ENCODE data around the gene TRIM22. TPM values are rescaled to one million over a fixed set of nuclear protein-coding genes. Genes with fewer than 3 reads are reported as not detected.

Gene TRIM22
- total and polyA plus RNA-seq, 2 donors = 33.3 to 49.1 TPM

- Histone ChIP-seq H3K36me3 (ENCODE audit: insufficient read depth) (no peaks in the 10 kb centered on the region), H3K4me3 (ENCODE audit: low read depth, low read length) (no peak overlapping the region), H3K4me1 (ENCODE audit: insufficient read depth) (no peaks in the 10 kb centered on the region), H3K27ac (ENCODE audit: low read depth) (no peak overlapping the region)
- no peak for DNase-seq (ENCODE audit: extremely low spot score)
Observed at GRCh38 chr11:5737091-5737490, 47.5 kb downstream of the TRIM22 start.

GRCh38 chr11:5737670-5738392 is 48.2 kb downstream of the TRIM22 start:
- H3K4me1 ChIP-seq (ENCODE audit: insufficient read depth) = no peaks in the 10 kb centered on the region
- no peak overlapping the region for H3K27ac ChIP-seq (ENCODE audit: low read depth)
- DNase-seq (ENCODE audit: extremely low spot score) = no peak
- 81% methylated on average over 6 of the region's 6 CpGs for WGBS
- H3K36me3 ChIP-seq (ENCODE audit: insufficient read depth) = no peaks in the 10 kb centered on the region
- H3K4me3 ChIP-seq (ENCODE audit: low read depth, low read length) = no peak overlapping the region

- WGBS = 60% methylated on average over 1 of the region's 1 CpG
- Histone ChIP-seq H3K36me3 (ENCODE audit: insufficient read depth) (no peaks in the 10 kb centered on the region), H3K4me3 (ENCODE audit: low read depth, low read length) (no peak overlapping the region), H3K27ac (ENCODE audit: low read depth) (no peak overlapping the region), H3K4me1 (ENCODE audit: insufficient read depth) (no peaks in the 10 kb centered on the region)
- DNase-seq (ENCODE audit: extremely low spot score) = no peak
Observed at GRCh38 chr11:5738431-5738830, 48.8 kb downstream of the TRIM22 start.

- DNase-seq (ENCODE audit: extremely low spot score) = no peak
- WGBS = 91% methylated on average over 3 of the region's 3 CpGs
- no peaks in the 10 kb centered on the region for H3K36me3 ChIP-seq (ENCODE audit: insufficient read depth)
- no peak overlapping the region for H3K4me3 ChIP-seq (ENCODE audit: low read depth, low read length)
- H3K4me1 ChIP-seq (ENCODE audit: insufficient read depth) = no peaks in the 10 kb centered on the region
- H3K27ac ChIP-seq (ENCODE audit: low read depth) = no peak overlapping the region
Observed at GRCh38 chr11:5746614-5747013, 57.0 kb downstream of the TRIM22 start.

- H3K4me1 ChIP-seq (ENCODE audit: insufficient read depth) = no peaks in the 10 kb centered on the region
- H3K36me3 ChIP-seq (ENCODE audit: insufficient read depth) = no peaks in the 10 kb centered on the region
- no peak for DNase-seq (ENCODE audit: extremely low spot score)
- no peak overlapping the region for H3K4me3 ChIP-seq (ENCODE audit: low read depth, low read length)
- no peak overlapping the region for H3K27ac ChIP-seq (ENCODE audit: low read depth)
- WGBS = 81% methylated on average over 3 of the region's 3 CpGs
Observed at GRCh38 chr11:5749836-5750235, 60.2 kb downstream of the TRIM22 start.

GRCh38 chr11:5753943-5754342 is 64.4 kb downstream of the TRIM22 start, which contains the start of gene OR52N4:
Gene OR52N4, plus strand, starts transcription at chr11:5754243. Its CDS starts 498 bp downstream, at chr11:5754741.
- no peak within 1 kb of the TSS for H3K4me3 ChIP-seq (ENCODE audit: low read depth, low read length)
- 94% methylated on average over 1 of the region's 1 CpG for WGBS
- no peak within 1 kb of the TSS for H3K27ac ChIP-seq (ENCODE audit: low read depth)
- no peaks in the 10 kb centered on the region for H3K36me3 ChIP-seq (ENCODE audit: insufficient read depth)
- no peak for DNase-seq (ENCODE audit: extremely low spot score)
- H3K4me1 ChIP-seq (ENCODE audit: insufficient read depth) = no peaks in the 10 kb centered on the region

Other genes with a start within 250 kb of the TRIM22 start
- 0.63 TPM for gene OR51I1, start 248.3 kb upstream of the TRIM22 start, total RNA-seq
- gene OR51I1, start 248.3 kb upstream of the TRIM22 start, polyA plus RNA-seq = not detected
- gene OR51I2, start 240.5 kb upstream of the TRIM22 start, total RNA-seq = not detected
- gene OR51I2, start 240.5 kb upstream of the TRIM22 start, polyA plus RNA-seq = not detected
- gene OR52D1, start 201.1 kb upstream of the TRIM22 start, total RNA-seq = not detected
- gene OR52D1, start 201.1 kb upstream of the TRIM22 start, polyA plus RNA-seq = not detected
- 0.58 TPM for gene UBQLN3, start 179.8 kb upstream of the TRIM22 start, total RNA-seq
- not detected for gene UBQLN3, start 179.8 kb upstream of the TRIM22 start, polyA plus RNA-seq
- gene UBQLNL, start 173.1 kb upstream of the TRIM22 start, total RNA-seq = 0.85 TPM
- gene UBQLNL, start 173.1 kb upstream of the TRIM22 start, polyA plus RNA-seq = 0.35 TPM
- gene OR52H1, start 141.2 kb upstream of the TRIM22 start, total RNA-seq = 2.2 TPM
- not detected for gene OR52H1, start 141.2 kb upstream of the TRIM22 start, polyA plus RNA-seq
- not detected for gene OR52B6, start 108.9 kb upstream of the TRIM22 start, total RNA-seq
- not detected for gene OR52B6, start 108.9 kb upstream of the TRIM22 start, polyA plus RNA-seq
- 5.5 TPM for gene TRIM6, start 93.2 kb upstream of the TRIM22 start, total RNA-seq
- gene TRIM6, start 93.2 kb upstream of the TRIM22 start, polyA plus RNA-seq = 4.1 TPM
- gene TRIM34, start 64.8 kb upstream of the TRIM22 start, total RNA-seq = 17.1 TPM
- gene TRIM34, start 64.8 kb upstream of the TRIM22 start, polyA plus RNA-seq = 6.1 TPM
- 39.6 TPM for gene TRIM5, start 4.7 kb upstream of the TRIM22 start, total RNA-seq
- 11.1 TPM for gene TRIM5, start 4.7 kb upstream of the TRIM22 start, polyA plus RNA-seq
- gene OR56B1, start 46.7 kb downstream of the TRIM22 start, total RNA-seq = 0.11 TPM
- not detected for gene OR56B1, start 46.7 kb downstream of the TRIM22 start, polyA plus RNA-seq
- gene OR52N4, start 64.5 kb downstream of the TRIM22 start, total RNA-seq = not detected
- gene OR52N4, start 64.5 kb downstream of the TRIM22 start, polyA plus RNA-seq = 0.20 TPM
- not detected for gene OR52N5, start 93.6 kb downstream of the TRIM22 start, total RNA-seq
- not detected for gene OR52N5, start 93.6 kb downstream of the TRIM22 start, polyA plus RNA-seq
- gene OR52N1, start 101.5 kb downstream of the TRIM22 start, total RNA-seq = not detected
- not detected for gene OR52N1, start 101.5 kb downstream of the TRIM22 start, polyA plus RNA-seq
- gene OR52N2, start 119.1 kb downstream of the TRIM22 start, total RNA-seq = not detected
- not detected for gene OR52N2, start 119.1 kb downstream of the TRIM22 start, polyA plus RNA-seq
- gene OR52E6, start 152.1 kb downstream of the TRIM22 start, total RNA-seq = not detected
- not detected for gene OR52E6, start 152.1 kb downstream of the TRIM22 start, polyA plus RNA-seq
- not detected for gene OR52E8, start 167.9 kb downstream of the TRIM22 start, total RNA-seq
- not detected for gene OR52E8, start 167.9 kb downstream of the TRIM22 start, polyA plus RNA-seq
- not detected for gene OR52E4, start 190.8 kb downstream of the TRIM22 start, total RNA-seq
- gene OR52E4, start 190.8 kb downstream of the TRIM22 start, polyA plus RNA-seq = not detected
- gene OR52E5, start 203.4 kb downstream of the TRIM22 start, total RNA-seq = not detected
- not detected for gene OR52E5, start 203.4 kb downstream of the TRIM22 start, polyA plus RNA-seq